ENCODE data around the gene CBX3. TPM values are rescaled to one million over a fixed set of nuclear protein-coding genes. Genes with fewer than 3 reads are reported as not detected.

Gene CBX3
- total RNA-seq, 1 experiment from 2014 or later: 132 TPM

- DNase-seq (peak; percentile 50), ATAC-seq (peak; percentile 1; the same call in 1 of the 2 replicates)
- ChIA-PET CTCF (no interaction called here), POLR2A (ENCODE audit: unreplicated experiment) (no interaction called here)
- H3K4me2 ChIP-seq (ENCODE audit: low read length): peak overlapping the region; percentile 96
- H3K9ac ChIP-seq (ENCODE audit: low read length): peak overlapping the region; percentile 80
- peak overlapping the region; percentile 96 for H3K27ac ChIP-seq (ENCODE audit: low read length)
- H3K4me1 ChIP-seq (ENCODE audit: insufficient read depth, low read length): peaks cover 48% of the 10 kb centered on the region
- H3K36me3 ChIP-seq (ENCODE audit: low read depth, low read length): no peaks in the 10 kb centered on the region
- intact Hi-C loops (cut with micrococcal nuclease): no loop called here
- peaks cover 57% of the 10 kb centered on the region for H3K79me2 ChIP-seq (ENCODE audit: low read length)
- no peak for TF ChIP-seq EZH2phosphoT487 (IDR thresholded peaks at IDR 0.05; ENCODE audit: borderline replicate concordance, low read length)
- no peak for TF ChIP-seq CTCF (conservative IDR thresholded peaks at IDR 0.05; ENCODE audit: low read depth, low read length)
- TF ChIP-seq EZH2 (IDR thresholded peaks at IDR 0.05; ENCODE audit: low read length, unreplicated experiment): no peak
- H3F3A ChIP-seq (ENCODE audit: low read length, unreplicated experiment): peaks cover 5% of the 10 kb centered on the region
- TSS peak; percentile 77 for BruUV-seq (replicated peaks)
- no peaks in the 10 kb centered on the region for H3K9me2 ChIP-seq (replicated peaks; ENCODE audit: low read length)
- H3K9me3 ChIP-seq (ENCODE audit: low read length): no peaks in the 10 kb centered on the region
- peak overlapping the region; percentile 81 for H3K4me3 ChIP-seq (ENCODE audit: low read length)
- no peaks in the 10 kb centered on the region for H3K27me3 ChIP-seq (ENCODE audit: low read length)
- no peaks in the 10 kb centered on the region for H4K20me1 ChIP-seq (ENCODE audit: low read length)
- H2AFZ ChIP-seq (ENCODE audit: low read length): 0 out of 2 replicates have a peak overlapping the region, but pooled peaks have one; percentile 30
Observed at GRCh38 chr7:26153241-26153822, 48.2 kb upstream of the CBX3 start.

- Histone ChIP-seq H3K4me1 (ENCODE audit: insufficient read depth, low read length) (peaks cover 56% of the 10 kb centered on the region), H3K9ac (ENCODE audit: low read length) (peak overlapping the region; percentile 80), H3K79me2 (ENCODE audit: low read length) (peaks cover 64% of the 10 kb centered on the region), H3K27ac (ENCODE audit: low read length) (peak overlapping the region; percentile 96), H3F3A (ENCODE audit: low read length, unreplicated experiment) (peaks cover 5% of the 10 kb centered on the region), H3K9me3 (ENCODE audit: low read length) (no peaks in the 10 kb centered on the region), H3K27me3 (ENCODE audit: low read length) (no peaks in the 10 kb centered on the region), H3K4me2 (ENCODE audit: low read length) (peak overlapping the region; percentile 96), H3K9me2 (replicated peaks; ENCODE audit: low read length) (no peaks in the 10 kb centered on the region), H3K4me3 (ENCODE audit: low read length) (peak overlapping the region; percentile 81), H2AFZ (ENCODE audit: low read length) (0 out of 2 replicates have a peak overlapping the region, but pooled peaks have one; percentile 30), H3K36me3 (ENCODE audit: low read depth, low read length) (no peaks in the 10 kb centered on the region), H4K20me1 (ENCODE audit: low read length) (no peaks in the 10 kb centered on the region)
- DNase-seq (peak; percentile 84), ATAC-seq (peak; percentile 56)
- intact Hi-C loops (cut with micrococcal nuclease): no loop called here
- POLR2A ChIA-PET (ENCODE audit: unreplicated experiment): interaction anchor here (0.6 to 1.0 kb wide), 2 partner anchors 47 to 61 kb away, joined by 3 read pairs; partner anchors contain the start of gene CBX3
- TF ChIP-seq EZH2 (IDR thresholded peaks at IDR 0.05; ENCODE audit: low read length, unreplicated experiment) (no peak), CTCF (conservative IDR thresholded peaks at IDR 0.05; ENCODE audit: low read depth, low read length) (no peak), EZH2phosphoT487 (IDR thresholded peaks at IDR 0.05; ENCODE audit: borderline replicate concordance, low read length) (no peak)
- no TSS peak for BruUV-seq (replicated peaks)
- CTCF ChIA-PET: no interaction called here
Observed at GRCh38 chr7:26153823-26154783, 47.4 kb upstream of the CBX3 start.

All from PC-3 (cell line).